ENCODE results near the gene NPRL2.

Gene NPRL2

DNA sequence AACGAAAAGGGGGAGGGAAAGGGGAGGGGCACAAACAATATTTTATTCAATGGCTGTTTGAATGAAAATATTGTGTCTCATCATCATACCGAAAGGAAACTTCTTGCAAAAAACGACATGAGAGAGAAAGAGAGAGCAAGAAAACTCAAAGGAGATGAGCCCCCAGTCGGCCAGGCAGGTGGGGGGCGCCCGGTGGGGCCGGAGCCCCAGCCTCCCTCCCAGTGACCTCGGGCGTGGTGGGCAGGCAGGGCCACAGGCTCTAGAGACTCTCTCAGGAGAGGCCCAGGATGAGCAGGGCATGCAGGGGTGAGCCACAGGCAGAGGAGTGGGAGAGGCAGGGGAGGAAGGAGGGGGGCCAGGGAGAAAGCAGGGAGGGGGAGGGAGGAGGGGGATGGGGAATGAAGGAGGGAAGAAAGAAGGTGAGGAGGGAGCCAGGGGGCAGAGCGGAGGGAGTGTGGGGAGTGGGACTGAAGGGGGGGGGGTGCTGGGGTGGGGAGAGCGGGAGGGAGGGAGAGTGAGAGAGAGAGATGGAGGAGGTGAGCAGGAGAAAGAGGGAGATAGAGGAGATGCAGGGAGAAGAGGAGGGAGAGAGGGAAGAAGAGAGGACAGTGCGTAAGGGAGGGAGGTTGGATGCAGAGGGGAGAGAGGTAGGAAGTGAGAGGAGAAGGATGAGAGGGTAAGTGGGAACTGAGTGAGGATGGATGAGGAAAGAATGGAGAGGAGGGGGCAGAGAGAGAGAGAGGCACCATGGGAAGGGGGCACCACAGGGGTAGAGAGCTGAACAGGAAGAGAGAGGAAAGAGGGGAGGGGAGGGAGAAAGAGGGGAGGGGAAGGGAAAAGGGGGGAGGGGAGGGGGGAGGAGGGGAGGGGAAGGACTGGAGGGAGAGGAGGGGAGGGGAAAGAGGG is 22.8 kb upstream of the NPRL2 start:
- DNase-seq: no peak

DNA sequence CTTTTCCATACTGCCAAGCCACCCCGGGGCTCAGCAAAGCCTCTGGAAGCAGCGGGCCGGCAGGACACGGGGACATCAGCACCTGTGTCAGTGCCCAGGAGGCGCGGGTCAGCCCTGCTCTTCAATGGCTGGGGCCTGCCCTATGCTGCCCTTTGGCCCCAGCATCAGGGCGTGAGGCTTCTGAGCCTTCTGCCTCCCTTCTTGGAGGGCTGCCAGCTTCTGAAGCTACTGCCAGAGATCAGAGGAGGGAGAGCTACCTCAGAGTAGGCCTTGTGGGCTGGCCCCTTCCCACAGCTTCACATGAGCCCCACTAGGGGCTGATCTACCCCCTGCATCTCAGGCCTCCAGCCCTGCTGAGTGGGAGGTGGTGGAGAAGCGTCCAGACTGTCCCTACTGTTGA is 21.8 kb upstream of the NPRL2 start:
- DNase-seq: no peak

DNA sequence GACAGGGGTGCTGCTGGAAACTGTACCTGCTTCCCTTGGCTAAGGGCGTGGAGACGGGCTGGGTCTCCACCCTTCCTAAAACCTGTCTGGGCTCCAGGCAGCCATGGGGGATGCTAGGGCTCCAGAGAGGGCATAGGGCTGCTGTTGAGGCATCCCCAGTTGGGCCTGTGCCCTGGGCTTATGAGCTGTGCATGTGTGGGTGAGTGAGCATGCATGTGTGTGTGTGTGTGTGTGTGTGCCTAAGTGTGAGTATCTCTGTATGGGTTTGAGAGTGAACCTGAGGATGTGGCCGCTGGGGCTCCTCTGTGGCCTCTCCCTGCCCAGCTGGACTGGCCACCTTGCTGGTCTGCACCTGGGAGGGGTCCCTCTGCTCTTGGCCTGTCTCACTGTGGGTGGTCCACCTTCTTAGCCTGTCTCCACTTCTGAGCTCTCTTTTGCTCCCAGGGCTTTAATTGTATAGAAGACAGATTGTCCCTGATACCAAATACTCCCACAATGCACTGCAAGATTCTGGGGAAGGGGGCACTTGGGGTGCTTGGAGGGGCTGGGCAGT is 20.6 kb upstream of the NPRL2 start:
- DNase-seq: no peak

DNA sequence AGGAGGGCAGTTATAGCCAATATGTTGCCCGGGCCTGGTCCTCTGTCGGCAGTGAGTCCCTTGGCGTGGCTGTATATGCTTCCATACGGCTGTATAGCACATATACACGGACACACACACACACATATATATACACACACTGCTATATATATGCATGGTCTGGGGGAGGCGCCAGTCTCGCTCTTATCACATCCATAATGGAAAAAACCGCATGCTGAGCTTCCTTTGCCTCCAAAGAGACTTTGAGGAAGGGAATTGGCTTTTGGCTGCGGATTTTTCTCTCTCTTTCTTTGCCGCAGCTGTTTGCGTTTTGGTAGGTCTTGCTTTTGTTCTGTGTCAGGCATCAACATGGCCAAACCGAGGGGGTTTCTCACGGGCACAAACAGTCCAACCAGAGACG is 20.0 kb upstream of the NPRL2 start:
- no peak for DNase-seq

DNA sequence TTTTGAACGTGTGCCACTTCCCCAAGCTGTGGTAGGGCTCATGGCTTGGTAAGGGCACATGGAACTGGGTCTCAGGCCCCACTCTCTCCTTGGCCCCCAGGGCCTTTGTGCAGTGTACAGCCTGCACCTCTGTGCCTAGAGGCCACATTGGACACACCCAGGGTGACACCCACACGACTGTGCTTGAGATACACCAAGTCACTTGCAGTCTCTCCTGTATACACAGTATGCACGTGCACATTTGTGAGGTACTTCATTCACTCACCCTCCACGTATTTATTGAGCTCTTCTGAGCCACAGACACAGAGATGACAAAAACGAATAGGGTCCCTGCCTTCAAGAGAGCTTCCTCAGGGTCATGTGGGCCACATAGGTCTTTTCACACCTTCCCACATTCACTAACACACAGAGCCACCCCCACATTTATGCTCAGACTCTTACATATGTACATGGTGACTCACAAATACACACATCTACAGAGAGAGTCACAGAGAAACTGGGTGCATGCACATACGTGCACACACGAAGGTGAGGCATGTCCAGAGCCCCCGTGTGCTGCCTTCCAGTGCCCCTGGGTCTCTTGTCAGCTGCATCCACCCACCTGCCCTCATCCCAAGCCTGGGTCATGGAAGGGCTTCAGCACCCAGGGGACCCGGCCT is 18.6 kb upstream of the NPRL2 start:
- DNase-seq: no peak

DNA sequence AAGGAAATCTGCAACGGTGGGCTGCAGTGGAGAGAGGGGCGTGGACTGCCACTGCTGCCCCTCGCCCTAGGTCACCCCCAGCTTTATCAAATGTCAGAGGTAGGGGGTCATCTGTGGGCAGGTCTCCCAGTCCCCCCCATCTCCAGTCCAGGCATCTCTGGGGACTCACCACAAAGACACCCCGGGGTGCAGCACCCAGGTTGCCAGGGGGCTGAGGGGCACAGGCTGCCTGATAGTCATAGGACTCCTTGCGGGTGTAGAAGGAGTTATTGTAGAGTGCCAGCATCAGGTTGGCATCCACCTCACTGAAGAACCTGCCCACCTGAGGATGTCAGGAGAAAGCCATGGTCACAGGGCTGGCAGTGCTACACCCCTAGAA is 15.3 kb upstream of the NPRL2 start:
- DNase-seq: no peak

DNA sequence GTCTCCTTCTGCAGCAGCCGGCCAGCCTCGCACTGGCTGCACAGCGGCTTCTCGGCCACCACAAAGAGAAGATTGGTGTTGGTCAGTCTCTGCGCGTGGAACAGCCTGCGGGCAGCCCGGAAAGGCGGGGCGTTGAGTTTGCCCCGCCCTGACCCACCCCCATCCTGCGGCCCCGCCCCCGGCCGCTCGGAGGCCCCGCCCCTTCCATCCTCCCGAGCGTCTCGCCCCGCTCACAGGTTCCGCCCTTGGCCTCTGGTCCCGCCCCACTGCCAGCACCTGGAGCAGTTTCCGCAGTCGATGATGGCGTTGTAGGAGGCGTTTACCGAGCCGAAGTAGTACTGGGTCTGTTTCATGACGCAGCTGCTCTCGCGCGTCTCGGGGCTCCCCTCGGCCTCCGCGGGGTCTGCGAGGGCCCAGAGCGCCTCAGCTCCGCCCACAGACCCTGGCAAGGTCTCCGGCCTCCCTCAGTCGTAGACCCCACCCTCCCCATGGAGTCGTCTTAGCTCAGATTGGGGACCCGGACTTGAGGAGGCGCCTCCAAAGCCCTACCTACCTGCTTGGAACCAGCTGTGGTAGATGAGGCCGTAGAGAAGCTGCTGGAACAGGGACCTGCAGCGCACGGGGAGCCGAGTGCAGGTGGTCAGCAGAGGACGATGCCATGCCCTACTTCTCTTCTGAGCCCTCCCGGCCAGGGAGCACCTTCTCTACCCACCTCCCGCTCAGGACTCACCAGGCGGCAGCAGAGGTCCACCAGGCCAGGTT is 14.7 kb upstream of the NPRL2 start:
- DNase-seq: peak; percentile 95

DNA sequence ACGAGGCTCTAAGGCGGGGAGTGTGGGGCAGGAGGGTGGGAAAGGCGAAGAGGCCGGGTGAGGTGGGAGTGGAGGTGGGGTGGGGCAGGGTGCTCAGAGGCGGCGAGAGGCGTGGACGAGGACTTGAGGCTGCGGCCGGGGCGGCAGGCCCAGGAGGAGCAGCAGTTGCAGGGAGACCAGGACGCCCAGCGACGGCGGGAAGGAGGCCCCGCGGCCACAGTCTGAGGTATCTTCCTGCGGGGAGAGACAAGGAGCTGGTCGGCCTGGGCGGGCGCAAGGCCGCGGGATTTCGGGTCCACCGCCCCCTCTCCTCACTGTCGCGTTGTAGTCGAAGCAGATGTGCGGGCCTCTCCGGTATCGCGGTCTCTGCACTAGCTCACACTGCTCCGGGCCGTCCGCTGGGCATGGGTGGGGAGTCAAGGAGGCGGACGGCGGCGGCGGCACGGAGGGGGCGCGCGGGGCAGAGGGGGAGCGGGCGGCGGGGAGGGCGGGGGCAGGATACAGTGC is 14.1 kb upstream of the NPRL2 start:
- no peak for DNase-seq

DNA sequence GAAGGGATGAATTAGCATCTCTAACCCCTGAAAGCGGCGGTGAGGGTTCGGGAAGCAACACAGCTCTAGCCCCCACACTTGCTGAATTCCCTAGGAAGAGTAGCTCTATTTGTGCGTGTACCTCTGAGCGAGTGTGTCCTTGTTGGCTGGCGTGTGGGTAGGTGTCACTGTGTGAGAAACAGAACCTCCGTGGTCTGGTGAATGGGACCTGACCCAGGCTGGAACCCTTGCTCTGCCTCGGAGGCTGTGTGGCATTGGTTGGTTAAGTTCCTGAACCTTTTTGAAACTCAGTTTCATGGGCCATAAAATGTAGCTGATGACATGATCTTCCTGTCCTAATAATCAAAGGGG is 9.2 kb upstream of the NPRL2 start:
- no peak for DNase-seq

DNA sequence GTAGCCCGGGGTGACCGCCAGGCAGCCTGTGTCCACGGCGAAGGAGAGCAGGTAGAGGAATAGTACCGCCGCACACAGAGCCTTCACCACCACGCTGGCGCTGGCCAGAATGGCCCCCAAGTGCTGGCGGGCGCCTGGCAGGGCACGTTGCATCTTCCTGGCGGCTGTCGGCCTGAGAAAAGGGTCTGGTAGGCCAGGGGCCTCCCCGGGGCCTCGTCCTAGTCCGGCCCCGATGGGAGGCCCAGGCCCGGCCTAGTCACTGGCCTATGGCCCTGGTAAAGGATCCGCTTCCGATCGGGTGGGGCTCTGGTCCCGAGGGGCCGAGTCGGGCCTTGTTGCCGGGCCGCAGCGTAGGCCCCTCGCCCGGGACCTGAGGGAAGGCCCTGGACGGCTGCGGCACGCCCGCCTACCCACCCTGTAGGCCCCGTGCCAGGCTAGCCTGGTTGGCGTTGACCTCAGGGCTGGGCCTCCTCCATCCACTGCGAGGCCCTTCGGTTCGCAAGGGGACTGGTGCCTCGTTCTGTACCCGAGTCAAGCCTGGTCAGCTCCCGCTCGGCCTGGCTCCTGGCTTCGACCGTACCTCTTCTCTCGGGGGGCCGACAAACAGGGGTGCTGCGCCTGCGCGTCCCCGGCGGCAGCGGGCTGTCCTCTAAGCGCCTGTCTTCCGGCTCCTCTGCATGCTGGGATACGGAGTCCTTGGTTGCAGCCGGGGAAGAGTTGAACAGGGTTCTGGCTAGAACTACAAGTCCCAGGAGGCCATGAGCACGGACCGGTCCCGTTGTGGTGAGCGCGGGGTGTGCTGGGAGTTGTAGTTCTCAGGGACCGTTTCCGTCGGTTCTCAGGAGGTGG is 8.6 kb upstream of the NPRL2 start, which contains the start of gene TMEM115:
Gene TMEM115, minus strand, starts transcription at position 611 of the 849 bp plus-strand sequence. Its CDS starts 458 bp downstream, at position 153.
- DNase-seq: peak; percentile 98

DNA sequence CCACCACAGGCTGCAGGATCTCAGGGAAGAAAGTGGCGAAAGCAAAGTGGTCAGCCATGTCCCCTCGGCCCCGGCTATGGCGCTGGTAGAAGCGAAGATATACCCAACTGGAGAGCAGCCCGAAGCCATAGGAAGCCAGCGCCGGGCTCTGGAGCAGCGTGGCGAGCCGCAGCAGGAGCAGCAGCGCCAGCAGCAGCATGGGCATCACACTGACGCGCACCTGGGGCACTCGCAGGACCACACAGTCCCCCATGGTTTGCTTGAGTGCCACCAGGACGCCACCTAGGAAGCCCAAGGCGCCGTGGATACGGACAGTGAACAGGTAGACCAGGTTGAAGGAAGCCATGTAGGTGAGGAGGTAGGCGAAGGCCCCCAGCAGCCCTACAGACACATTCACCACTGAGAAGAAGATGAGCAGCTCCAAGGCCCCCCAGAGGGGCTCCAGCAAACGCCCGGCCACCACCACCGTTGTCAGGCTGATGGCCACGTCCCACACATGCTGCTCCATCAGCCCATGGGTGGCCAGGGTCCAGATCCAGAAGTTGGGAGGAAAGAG is 7.9 kb upstream of the NPRL2 start:
- no peak for DNase-seq

DNA sequence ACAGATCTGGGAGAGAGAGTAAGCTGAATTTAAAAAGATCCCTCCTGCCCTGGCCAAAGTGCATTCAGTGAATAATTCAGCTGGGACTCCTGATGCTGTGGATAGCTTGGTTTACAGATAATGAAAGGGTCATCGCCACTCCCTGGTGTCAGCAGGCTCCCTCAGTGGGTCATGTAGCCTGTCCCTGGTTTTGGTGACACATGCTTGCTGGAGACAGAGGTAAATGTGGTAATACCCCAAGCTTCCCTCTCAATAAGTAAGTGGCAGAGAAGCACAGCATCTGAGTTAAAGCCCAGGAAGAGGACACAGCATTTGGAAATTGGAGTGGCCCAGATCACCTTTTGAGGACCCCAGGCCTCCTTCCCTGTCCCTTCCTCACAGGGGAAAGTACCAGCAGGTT is 6.9 kb upstream of the NPRL2 start:
- DNase-seq: no peak

DNA sequence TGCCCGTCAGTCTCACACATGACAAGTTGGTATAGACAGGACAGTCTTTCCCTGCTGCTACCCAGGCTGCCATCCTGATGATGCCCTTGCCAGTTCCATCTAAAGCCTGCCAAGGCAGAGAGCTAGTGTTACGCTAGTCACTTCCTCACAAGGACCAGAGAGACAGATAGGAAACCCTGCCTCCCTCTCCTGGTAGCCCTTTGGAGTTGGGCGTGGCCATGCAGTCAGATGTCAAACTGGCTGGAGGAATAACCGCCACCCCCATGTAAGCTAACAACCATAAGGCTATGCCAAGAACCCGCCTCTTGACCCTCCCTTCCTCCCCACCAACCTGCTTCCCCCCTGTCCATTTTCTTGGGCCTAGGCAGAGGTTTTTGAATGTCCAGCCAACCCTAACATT is 6.0 kb upstream of the NPRL2 start:
- DNase-seq: no peak

DNA sequence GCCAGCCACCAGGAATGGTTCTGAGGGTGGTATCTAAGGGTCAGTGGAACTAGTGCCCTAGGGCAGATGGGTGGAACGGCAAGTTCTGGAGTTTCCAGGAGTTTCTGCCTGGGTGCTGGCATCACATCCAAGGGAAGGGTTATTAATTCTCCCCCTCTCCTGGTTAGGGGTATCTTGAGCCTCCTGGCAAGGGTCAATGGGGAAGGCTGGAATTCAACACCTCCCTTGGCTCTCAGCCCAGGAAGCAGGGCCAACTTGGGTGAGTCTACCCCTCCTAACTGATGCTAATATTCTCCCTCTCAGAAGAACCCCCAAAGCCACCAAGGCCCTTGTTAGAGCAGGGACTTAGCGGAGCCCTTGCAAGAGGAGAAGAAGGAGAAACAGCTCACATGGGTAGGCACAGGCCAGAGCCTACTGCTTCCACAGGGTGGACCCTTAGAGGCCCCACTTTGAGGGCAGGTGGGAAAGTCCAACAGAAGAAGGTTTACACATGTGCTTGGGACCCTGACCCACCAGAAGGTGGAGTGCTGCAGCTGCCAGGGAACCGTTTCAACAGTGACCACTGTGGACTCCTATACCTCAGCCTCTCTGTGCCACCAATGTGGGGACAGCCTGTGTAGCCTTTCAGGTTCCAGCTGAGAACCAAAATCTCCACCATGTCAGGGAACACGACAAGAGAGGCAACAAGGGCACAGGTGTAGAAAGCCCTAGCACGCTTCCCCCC is 5.4 kb upstream of the NPRL2 start:
- DNase-seq: no peak

DNA sequence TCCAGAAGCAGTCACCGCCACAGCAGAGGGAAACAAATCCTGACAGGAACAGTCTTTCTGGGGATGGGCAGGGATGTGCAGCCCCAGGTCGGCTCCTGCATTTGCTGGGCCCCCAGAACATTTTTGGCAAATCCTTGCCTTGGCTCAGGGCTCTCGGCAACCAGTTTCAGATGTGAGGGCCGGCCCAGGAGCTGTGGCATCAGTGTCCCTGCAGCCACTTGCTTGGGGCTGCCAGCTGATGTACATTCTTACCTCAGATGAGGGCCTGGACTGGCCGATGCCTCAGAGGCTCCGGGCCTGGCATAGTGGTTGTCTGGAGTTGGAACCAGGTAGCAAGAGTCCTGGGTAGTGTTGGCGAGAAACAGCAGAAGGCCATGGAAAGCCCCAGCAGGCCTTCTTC is 4.3 kb upstream of the NPRL2 start:
- DNase-seq: no peak

DNA sequence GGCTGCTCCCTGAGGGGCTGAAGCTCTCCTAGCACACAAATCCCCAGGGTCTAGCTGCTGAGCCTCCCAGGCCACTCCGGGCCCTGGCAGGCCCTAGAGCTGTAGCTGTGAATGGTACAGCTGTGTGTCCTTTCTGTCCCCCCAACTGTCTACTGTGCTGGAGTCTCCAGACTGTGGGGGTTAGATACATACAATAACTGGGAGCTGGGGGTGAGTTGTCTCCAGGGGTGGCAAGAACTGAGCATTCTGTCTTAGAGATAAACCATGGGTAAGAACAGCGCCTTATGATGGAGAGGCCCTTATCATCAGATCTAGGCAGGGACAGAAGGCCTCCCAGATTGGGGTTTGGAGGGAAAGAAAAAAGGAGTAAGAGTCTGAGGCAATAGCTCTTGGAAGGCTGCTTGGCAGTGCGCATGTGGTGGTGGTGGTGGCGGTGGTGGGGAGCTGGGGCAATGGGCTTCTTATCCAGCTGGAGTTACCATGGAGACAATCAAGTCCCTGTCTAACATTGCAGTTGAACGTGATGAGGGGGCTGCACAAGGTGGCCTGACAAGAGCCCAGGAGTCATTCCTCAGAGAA is 3.7 kb upstream of the NPRL2 start:
- no peak for DNase-seq

DNA sequence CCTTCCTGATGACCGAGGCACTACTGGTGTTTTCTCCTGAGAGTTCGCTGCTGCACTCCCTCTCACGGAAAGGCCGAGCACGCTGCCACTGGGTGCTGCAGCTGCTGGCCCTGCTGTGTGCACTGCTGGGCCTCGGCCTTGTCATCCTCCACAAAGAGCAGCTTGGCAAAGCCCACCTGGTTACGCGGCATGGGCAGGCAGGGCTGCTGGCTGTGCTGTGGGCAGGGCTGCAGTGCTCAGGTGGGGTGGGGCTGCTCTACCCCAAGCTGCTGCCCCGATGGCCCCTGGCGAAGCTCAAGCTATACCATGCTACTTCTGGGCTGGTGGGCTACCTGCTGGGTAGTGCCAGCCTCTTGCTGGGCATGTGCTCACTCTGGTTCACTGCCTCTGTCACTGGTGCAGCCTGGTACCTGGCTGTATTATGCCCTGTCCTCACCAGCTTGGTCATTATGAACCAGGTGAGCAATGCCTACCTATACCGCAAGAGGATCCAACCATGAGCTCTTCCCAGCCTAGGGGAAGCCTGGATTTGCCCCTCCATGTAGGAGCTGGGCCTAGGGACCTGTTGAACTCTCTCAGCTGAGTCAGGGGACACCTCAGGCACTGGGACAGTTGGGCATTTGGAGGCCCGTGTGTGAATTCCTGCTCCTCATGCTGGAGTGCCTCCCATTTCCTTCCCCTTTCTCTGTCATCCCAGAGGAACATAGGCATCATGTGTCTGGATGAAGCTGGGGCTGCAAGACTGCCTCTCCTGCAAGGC is 2.9 kb upstream of the NPRL2 start:
- DNase-seq: no peak

DNA sequence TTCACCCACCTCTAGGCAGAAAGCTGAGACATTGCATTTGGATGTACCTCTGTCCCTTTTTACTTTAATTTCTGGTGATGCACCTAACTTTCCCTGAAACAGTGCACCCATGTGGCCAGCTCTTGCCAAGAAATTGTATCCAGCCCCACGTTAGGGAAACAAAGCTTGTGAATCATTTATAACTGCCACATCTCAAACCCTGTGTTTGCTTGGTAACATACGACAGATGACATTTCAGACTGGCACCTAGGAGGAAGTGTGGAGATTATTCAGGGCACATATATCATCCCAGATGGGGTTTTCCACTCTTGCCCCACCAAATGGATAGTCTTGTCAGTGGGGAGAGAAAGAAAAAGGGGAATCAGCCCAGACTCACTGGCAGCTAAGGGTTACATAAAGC is 2.2 kb upstream of the NPRL2 start:
- DNase-seq: no peak

DNA sequence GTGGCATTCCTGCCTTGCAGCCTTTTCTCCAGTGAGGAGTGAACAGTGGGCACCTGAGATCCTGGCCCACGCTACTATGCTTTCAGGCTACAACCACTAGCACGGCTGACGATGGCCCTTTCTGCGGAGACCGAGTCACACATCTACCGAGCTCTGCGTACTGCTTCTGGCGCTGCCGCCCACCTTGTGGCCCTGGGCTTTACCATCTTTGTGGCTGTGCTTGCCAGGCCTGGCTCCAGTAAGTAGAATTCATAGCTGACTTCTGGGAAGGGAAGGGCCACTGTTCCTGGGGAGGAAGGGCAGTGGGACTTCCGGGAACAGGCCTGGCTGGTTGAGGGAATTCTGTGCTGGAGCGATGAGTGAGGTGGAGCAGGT is 735 bp upstream of the NPRL2 start:
- no peak for DNase-seq

DNA sequence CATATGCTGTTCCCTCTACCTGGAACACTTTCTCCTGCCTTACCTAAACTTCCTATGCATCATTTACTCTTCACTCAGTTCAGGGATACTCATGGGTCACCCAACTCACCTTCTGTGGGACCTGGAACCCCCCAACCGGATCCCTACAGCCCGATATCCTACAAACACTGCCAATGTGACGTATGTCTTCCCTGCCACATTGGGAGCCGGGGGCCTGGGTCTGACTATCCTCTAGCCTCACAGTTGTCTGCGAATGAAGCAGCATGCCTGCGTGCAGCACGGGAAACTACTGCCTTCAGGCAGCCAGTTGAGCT is 405 bp downstream of the NPRL2 start:
- no peak for DNase-seq
